ENCODE results near the gene BACH2. TPM values are rescaled to one million over a fixed set of nuclear protein-coding genes. Genes with fewer than 3 reads are reported as not detected.

The BACH2 gene
- polyA plus RNA-seq, 1 experiment, result 0.10 TPM

- CTCF ChIA-PET, result no interaction called here
- POLR2A ChIA-PET, result no interaction called here
- no peaks in the 10 kb centered on the region for H3K27me3 ChIP-seq (ENCODE audit: control insufficient read depth, insufficient read depth, low read length)
Measured at GRCh38 chr6:90186026-90186425, 110.6 kb downstream of the BACH2 start.

GRCh38 chr6:90184334-90185298 is 112.0 kb downstream of the BACH2 start:
- POLR2A ChIA-PET, result no interaction called here
- Histone ChIP-seq H3K36me3 (ENCODE audit: control insufficient read depth, insufficient read depth, low read length) (no peaks in the 10 kb centered on the region), H3K4me3 (ENCODE audit: low read depth, low read length) (no peak overlapping the region), H3K27me3 (ENCODE audit: control insufficient read depth, insufficient read depth, low read length) (no peaks in the 10 kb centered on the region)
- DNase-seq (ENCODE audit: low read depth), result no peak
- CTCF ChIA-PET, result interaction anchor here (1.2 kb wide), 1 partner anchor 215 kb away, joined by 3 read pairs; no protein-coding TSS in a partner anchor
- no peak for TF ChIP-seq CTCF (IDR thresholded peaks at IDR 0.05; ENCODE audit: insufficient read depth, low read depth, low read length)

More at GRCh38 chr6:90186026-90186425, 110.6 kb downstream of the BACH2 start:
- H3K4me3 ChIP-seq (ENCODE audit: low read depth, low read length), result no peak overlapping the region
- no peak for DNase-seq (ENCODE audit: low read depth)
- no peak for TF ChIP-seq CTCF (IDR thresholded peaks at IDR 0.05; ENCODE audit: insufficient read depth, low read depth, low read length)
- no peaks in the 10 kb centered on the region for H3K36me3 ChIP-seq (ENCODE audit: control insufficient read depth, insufficient read depth, low read length)

DNA sequence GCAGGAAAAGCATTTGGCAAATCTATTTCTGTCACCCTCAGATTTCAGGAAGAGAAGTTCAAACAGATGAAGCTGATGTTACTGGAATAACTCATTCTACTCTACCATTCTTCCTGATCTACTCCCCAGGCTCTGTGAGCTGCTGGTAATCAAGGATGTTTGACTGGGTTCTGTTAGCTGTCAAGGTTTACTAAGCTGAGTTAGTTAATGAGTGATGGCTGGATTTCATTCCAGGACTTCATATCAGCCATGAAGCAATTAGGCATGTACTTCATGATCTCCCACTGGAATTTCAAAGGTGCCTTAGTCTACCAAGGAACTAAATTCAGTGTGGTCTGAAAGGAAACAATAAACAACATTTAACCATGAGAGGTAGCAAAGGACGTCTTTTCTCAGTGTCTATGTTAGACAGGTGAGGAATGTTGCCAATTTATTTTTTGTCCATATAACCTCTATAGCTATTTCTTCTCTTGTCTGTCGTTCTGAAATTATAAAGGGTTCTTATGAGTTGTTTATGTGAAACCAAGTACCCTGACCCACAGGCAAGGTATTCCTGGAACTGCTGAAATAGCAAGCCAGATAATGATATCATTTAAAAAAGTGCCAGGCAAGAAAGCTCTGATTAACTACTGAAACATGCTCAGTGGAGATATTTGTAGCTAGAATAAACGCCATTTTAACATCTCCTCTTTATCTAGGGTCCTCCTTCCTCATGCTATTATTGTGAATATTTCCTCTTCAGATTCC is 112.9 kb downstream of the BACH2 start:
- ChIA-PET POLR2A (no interaction called here), CTCF (interaction anchor here (0.8 to 1.2 kb wide), 2 partner anchors 24 to 295 kb away, joined by 3 read pairs; no protein-coding TSS in a partner anchor)
- no peak for DNase-seq (ENCODE audit: low read depth)
- TF ChIP-seq CTCF (IDR thresholded peaks at IDR 0.05; ENCODE audit: insufficient read depth, low read depth, low read length), result no peak
- no peak overlapping the region for H3K4me3 ChIP-seq (ENCODE audit: low read depth, low read length)
- no peaks in the 10 kb centered on the region for H3K27me3 ChIP-seq (ENCODE audit: control insufficient read depth, insufficient read depth, low read length)
- H3K36me3 ChIP-seq (ENCODE audit: control insufficient read depth, insufficient read depth, low read length), result no peaks in the 10 kb centered on the region

DNA sequence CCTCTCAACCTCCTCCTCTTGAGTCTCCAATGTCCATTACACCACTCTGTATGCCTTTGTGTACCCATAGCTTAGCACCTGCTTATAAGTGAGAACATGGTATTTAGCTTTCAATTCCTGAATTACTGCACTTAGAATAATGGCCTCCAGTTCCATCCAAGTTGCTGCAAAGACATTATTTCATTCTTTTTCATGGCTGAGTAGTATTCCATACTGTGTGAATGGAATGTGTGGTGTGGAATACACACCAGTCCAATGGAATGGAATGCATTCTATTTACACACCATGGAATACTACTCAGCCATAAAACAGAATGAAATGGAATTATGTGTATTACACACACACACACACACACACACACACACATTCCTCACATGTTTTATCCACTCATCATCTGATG is 116.1 kb downstream of the BACH2 start:
- CTCF ChIA-PET, result interaction anchor here (1.7 kb wide), 1 partner anchor 240 kb away, joined by 9 read pairs; no protein-coding TSS in a partner anchor
- Histone ChIP-seq H3K4me3 (ENCODE audit: low read depth, low read length) (no peak overlapping the region), H3K27me3 (ENCODE audit: control insufficient read depth, insufficient read depth, low read length) (peaks cover 10% of the 10 kb centered on the region; the same call in 1 of the 2 replicates), H3K36me3 (ENCODE audit: control insufficient read depth, insufficient read depth, low read length) (no peaks in the 10 kb centered on the region)
- no peak for DNase-seq (ENCODE audit: low read depth)
- no peak for TF ChIP-seq CTCF (IDR thresholded peaks at IDR 0.05; ENCODE audit: insufficient read depth, low read depth, low read length)
- POLR2A ChIA-PET, result no interaction called here

Data from BJ (cell line).